ENCODE results near the gene TNKS2. TPM values are rescaled to one million over a fixed set of nuclear protein-coding genes. Genes with fewer than 3 reads are reported as not detected.

The TNKS2 gene
- total and polyA plus RNA-seq, 4 donors: 9.8 to 43.2 (median 27.4) TPM

GRCh38 chr10:91768123-91768522 lies 30.1 kb upstream of the TNKS2 start:
- ATAC-seq (ENCODE audit: low FRiP score) (no peak), DNase-seq (no peak)
- WGBS, 2 donors: 89 to 90% methylated on average over 3 of the region's 3 CpGs
- Histone ChIP-seq H3K36me3 (ENCODE audit: control insufficient read depth in 1 of 2, insufficient read depth in 2 of 2, low read length in 1 of 2) (no peaks in the 10 kb centered on the region), H3K27me3 (ENCODE audit: control insufficient read depth in 1 of 2, insufficient read depth in 2 of 2, low read length in 1 of 2) (no peaks in the 10 kb centered on the region), H3K4me3 (ENCODE audit: low read length in 2 of 2) (no peak overlapping the region), H3K4me1 (ENCODE audit: control insufficient read depth in 1 of 2, insufficient read depth in 2 of 2, low read length in 2 of 2) (no peaks in the 10 kb centered on the region), H3K9me3 (ENCODE audit: control insufficient read depth, low read length) (no peaks in the 10 kb centered on the region), H3K27ac (ENCODE audit: low read depth in 1 of 2, low read length in 2 of 2) (no peak overlapping the region)
- intact Hi-C loops (cut with DNase I): no loop called here

- Histone ChIP-seq H3K9me3 (ENCODE audit: control insufficient read depth, low read length) (no peaks in the 10 kb centered on the region), H3K27me3 (ENCODE audit: control insufficient read depth in 1 of 2, insufficient read depth in 2 of 2, low read length in 1 of 2) (no peaks in the 10 kb centered on the region), H3K36me3 (ENCODE audit: control insufficient read depth in 1 of 2, insufficient read depth in 2 of 2, low read length in 1 of 2) (no peaks in the 10 kb centered on the region), H3K4me1 (ENCODE audit: control insufficient read depth in 1 of 2, insufficient read depth in 2 of 2, low read length in 2 of 2) (no peaks in the 10 kb centered on the region), H3K4me3 (ENCODE audit: low read length in 2 of 2) (no peak overlapping the region), H3K27ac (ENCODE audit: low read depth in 1 of 2, low read length in 2 of 2) (no peak overlapping the region)
- DNase-seq (no peak), ATAC-seq (ENCODE audit: low FRiP score) (no peak)
- WGBS, 2 donors: 28 to 30% methylated on average over 1 of the region's 1 CpG
- intact Hi-C loops (cut with DNase I): no loop called here
Observed at GRCh38 chr10:91771907-91772306, 26.3 kb upstream of the TNKS2 start.

- ATAC-seq (ENCODE audit: low FRiP score) (no peak), DNase-seq (no peak)
- WGBS, 2 donors: 88 to 91% methylated on average over 2 of the region's 2 CpGs
- no peaks in the 10 kb centered on the region for H3K27me3 ChIP-seq (ENCODE audit: control insufficient read depth in 1 of 2, insufficient read depth in 2 of 2, low read length in 1 of 2)
- no peaks in the 10 kb centered on the region for H3K9me3 ChIP-seq (ENCODE audit: control insufficient read depth, low read length)
- intact Hi-C loops (cut with DNase I): no loop called here
- H3K4me1 ChIP-seq (ENCODE audit: control insufficient read depth in 1 of 2, insufficient read depth in 2 of 2, low read length in 2 of 2): no peaks in the 10 kb centered on the region
- no peaks in the 10 kb centered on the region for H3K36me3 ChIP-seq (ENCODE audit: control insufficient read depth in 1 of 2, insufficient read depth in 2 of 2, low read length in 1 of 2)
- H3K4me3 ChIP-seq (ENCODE audit: low read length in 2 of 2): no peak overlapping the region
- no peak overlapping the region for H3K27ac ChIP-seq (ENCODE audit: low read depth in 1 of 2, low read length in 2 of 2)
Observed at GRCh38 chr10:91772461-91772860, 25.8 kb upstream of the TNKS2 start.

- Histone ChIP-seq H3K27ac (ENCODE audit: low read depth in 1 of 2, low read length in 2 of 2) (no peak overlapping the region), H3K9me3 (ENCODE audit: control insufficient read depth, low read length) (no peaks in the 10 kb centered on the region), H3K36me3 (ENCODE audit: control insufficient read depth in 1 of 2, insufficient read depth in 2 of 2, low read length in 1 of 2) (no peaks in the 10 kb centered on the region), H3K4me3 (ENCODE audit: low read length in 2 of 2) (no peak overlapping the region), H3K27me3 (ENCODE audit: control insufficient read depth in 1 of 2, insufficient read depth in 2 of 2, low read length in 1 of 2) (no peaks in the 10 kb centered on the region), H3K4me1 (ENCODE audit: control insufficient read depth in 1 of 2, insufficient read depth in 2 of 2, low read length in 2 of 2) (no peaks in the 10 kb centered on the region)
- intact Hi-C loops (cut with DNase I): no loop called here
- WGBS, 2 donors: 92 to 93% methylated on average over 1 of the region's 1 CpG
- DNase-seq: no peak
- no peak for ATAC-seq (ENCODE audit: low FRiP score)
Observed at GRCh38 chr10:91772869-91773268, 25.4 kb upstream of the TNKS2 start.

GRCh38 chr10:91774571-91774970 lies 23.7 kb upstream of the TNKS2 start:
- WGBS, 2 donors: 89 to 95% methylated on average over 2 of the region's 2 CpGs
- no peaks in the 10 kb centered on the region for H3K27me3 ChIP-seq (ENCODE audit: control insufficient read depth in 1 of 2, insufficient read depth in 2 of 2, low read length in 1 of 2)
- ATAC-seq (ENCODE audit: low FRiP score): no peak

GRCh38 chr10:91775731-91776130 lies 22.5 kb upstream of the TNKS2 start:
- intact Hi-C loops (cut with DNase I): no loop called here
- Histone ChIP-seq H3K4me3 (ENCODE audit: low read length in 2 of 2) (no peak overlapping the region), H3K4me1 (ENCODE audit: control insufficient read depth in 1 of 2, insufficient read depth in 2 of 2, low read length in 2 of 2) (no peaks in the 10 kb centered on the region), H3K27ac (ENCODE audit: low read depth in 1 of 2, low read length in 2 of 2) (no peak overlapping the region), H3K9me3 (ENCODE audit: control insufficient read depth, low read length) (no peaks in the 10 kb centered on the region), H3K36me3 (ENCODE audit: control insufficient read depth in 1 of 2, insufficient read depth in 2 of 2, low read length in 1 of 2) (no peaks in the 10 kb centered on the region), H3K27me3 (ENCODE audit: control insufficient read depth in 1 of 2, insufficient read depth in 2 of 2, low read length in 1 of 2) (no peaks in the 10 kb centered on the region)
- no peak for DNase-seq
- 91 to 92% methylated on average over 2 of the region's 2 CpGs for WGBS, 2 donors
- ATAC-seq (ENCODE audit: low FRiP score): no peak

More at GRCh38 chr10:91774571-91774970, 23.7 kb upstream of the TNKS2 start:
- Histone ChIP-seq H3K36me3 (ENCODE audit: control insufficient read depth in 1 of 2, insufficient read depth in 2 of 2, low read length in 1 of 2) (no peaks in the 10 kb centered on the region), H3K27ac (ENCODE audit: low read depth in 1 of 2, low read length in 2 of 2) (no peak overlapping the region), H3K9me3 (ENCODE audit: control insufficient read depth, low read length) (no peaks in the 10 kb centered on the region), H3K4me1 (ENCODE audit: control insufficient read depth in 1 of 2, insufficient read depth in 2 of 2, low read length in 2 of 2) (no peaks in the 10 kb centered on the region), H3K4me3 (ENCODE audit: low read length in 2 of 2) (no peak overlapping the region)
- intact Hi-C loops (cut with DNase I): no loop called here
- no peak for DNase-seq

- 93 to 97% methylated on average over 3 of the region's 3 CpGs for WGBS, 2 donors
- DNase-seq: no peak
- ATAC-seq (ENCODE audit: low FRiP score): no peak
- Histone ChIP-seq H3K36me3 (ENCODE audit: control insufficient read depth in 1 of 2, insufficient read depth in 2 of 2, low read length in 1 of 2) (no peaks in the 10 kb centered on the region), H3K4me3 (ENCODE audit: low read length in 2 of 2) (no peak overlapping the region), H3K9me3 (ENCODE audit: control insufficient read depth, low read length) (no peaks in the 10 kb centered on the region), H3K4me1 (ENCODE audit: control insufficient read depth in 1 of 2, insufficient read depth in 2 of 2, low read length in 2 of 2) (no peaks in the 10 kb centered on the region), H3K27ac (ENCODE audit: low read depth in 1 of 2, low read length in 2 of 2) (no peak overlapping the region), H3K27me3 (ENCODE audit: control insufficient read depth in 1 of 2, insufficient read depth in 2 of 2, low read length in 1 of 2) (no peaks in the 10 kb centered on the region)
- intact Hi-C loops (cut with DNase I): no loop called here
Observed at GRCh38 chr10:91776266-91776665, 22.0 kb upstream of the TNKS2 start.

- Histone ChIP-seq H3K27ac (ENCODE audit: low read depth in 1 of 2, low read length in 2 of 2) (no peak overlapping the region), H3K36me3 (ENCODE audit: control insufficient read depth in 1 of 2, insufficient read depth in 2 of 2, low read length in 1 of 2) (no peaks in the 10 kb centered on the region), H3K4me1 (ENCODE audit: control insufficient read depth in 1 of 2, insufficient read depth in 2 of 2, low read length in 2 of 2) (no peaks in the 10 kb centered on the region), H3K9me3 (ENCODE audit: control insufficient read depth, low read length) (no peaks in the 10 kb centered on the region), H3K4me3 (ENCODE audit: low read length in 2 of 2) (no peak overlapping the region), H3K27me3 (ENCODE audit: control insufficient read depth in 1 of 2, insufficient read depth in 2 of 2, low read length in 1 of 2) (no peaks in the 10 kb centered on the region)
- DNase-seq: no peak
- 86 to 96% methylated on average over 1 of the region's 1 CpG for WGBS, 2 donors
- ATAC-seq (ENCODE audit: low FRiP score): no peak
- intact Hi-C loops (cut with DNase I): no loop called here
Observed at GRCh38 chr10:91778485-91778884, 19.7 kb upstream of the TNKS2 start.

GRCh38 chr10:91779011-91779605 lies 19.1 kb upstream of the TNKS2 start:
- no peak for ATAC-seq (ENCODE audit: low FRiP score)
- Histone ChIP-seq H3K27me3 (ENCODE audit: control insufficient read depth in 1 of 2, insufficient read depth in 2 of 2, low read length in 1 of 2) (no peaks in the 10 kb centered on the region), H3K4me1 (ENCODE audit: control insufficient read depth in 1 of 2, insufficient read depth in 2 of 2, low read length in 2 of 2) (no peaks in the 10 kb centered on the region), H3K4me3 (ENCODE audit: low read length in 2 of 2) (no peak overlapping the region), H3K9me3 (ENCODE audit: control insufficient read depth, low read length) (no peaks in the 10 kb centered on the region), H3K36me3 (ENCODE audit: control insufficient read depth in 1 of 2, insufficient read depth in 2 of 2, low read length in 1 of 2) (no peaks in the 10 kb centered on the region), H3K27ac (ENCODE audit: low read depth in 1 of 2, low read length in 2 of 2) (no peak overlapping the region)
- 96 to 98% methylated on average over 1 of the region's 1 CpG for WGBS, 2 donors
- intact Hi-C loops (cut with DNase I): no loop called here
- DNase-seq: no peak

All from aorta (tissue), 5 donors.